Measurements from ENCODE around the gene BACH2. TPM values are rescaled to one million over a fixed set of nuclear protein-coding genes. Genes with fewer than 3 reads are reported as not detected.
"Not testable (repeated sequence)": the region's sequence is repeated elsewhere in the genome, so short reads cannot be mapped to it uniquely, and the experiment has no call there.

Gene BACH2
- polyA plus RNA-seq, 2 of the 4 experiments (the other 2 are of a cell fraction): 0.01 to 0.36 TPM

GRCh38 chr6:90333928-90334327 is 37.3 kb upstream of the BACH2 start:
- ChIA-PET CTCF (no interaction called here), POLR2A (no interaction called here)
- no peak overlapping the region for H3K27ac ChIP-seq
- TF ChIP-seq MYC (IDR thresholded peaks at IDR 0.05; ENCODE audit: borderline replicate concordance, low read length) (no peak), RNF2 (IDR thresholded peaks at IDR 0.05; ENCODE audit: borderline replicate concordance, low read depth) (no peak), CHD2 (IDR thresholded peaks at IDR 0.05; ENCODE audit: low read length, partially characterized antibody) (no peak), NPAS2 (CRISPR knock-in tag; IDR thresholded peaks at IDR 0.05; ENCODE audit: borderline replicate concordance) (no peak), BCL3 (IDR thresholded peaks at IDR 0.05) (no peak), POLR2AphosphoS2 (conservative IDR thresholded peaks at IDR 0.05; ENCODE audit: low read length) (no peak), ELK1 (IDR thresholded peaks at IDR 0.05; ENCODE audit: low read depth, low read length) (no peak), REST (IDR thresholded peaks at IDR 0.05) (no peak), EHF (CRISPR knock-in tag; IDR thresholded peaks at IDR 0.05) (no peak), RAD21 (conservative IDR thresholded peaks at IDR 0.05 in 1 of 2, IDR thresholded peaks at IDR 0.05 in 1 of 2) (no peak), USF2 (IDR thresholded peaks at IDR 0.05) (no peak), ZC3H11A (IDR thresholded peaks at IDR 0.05) (no peak), ZSCAN20 (CRISPR knock-in tag; IDR thresholded peaks at IDR 0.05) (no peak), RFX5 (IDR thresholded peaks at IDR 0.05) (no peak), POLR2A (IDR thresholded peaks at IDR 0.05; ENCODE audit: low read length) (no peak), CBX2 (IDR thresholded peaks at IDR 0.05; ENCODE audit: borderline replicate concordance, low read depth) (no peak), JUNB (IDR thresholded peaks at IDR 0.05) (no peak)
- no peaks in the 10 kb centered on the region for H3K9me3 ChIP-seq
- H3K4me2 ChIP-seq: no peak overlapping the region
- ATAC-seq: no peak
- no peak for DNase-seq (ENCODE audit: low read depth in 1 of 2, low spot score in 1 of 2)
- no peaks in the 10 kb centered on the region for H3K4me1 ChIP-seq
- 0% methylated on average over 1 of the region's 1 CpG for WGBS (ENCODE audit: missing lambda C conversion rate)
- no peak overlapping the region for H3K4me3 ChIP-seq
- no peak for FAIRE-seq

GRCh38 chr6:90332978-90333543 is 36.4 kb upstream of the BACH2 start:
- DNase-seq (ENCODE audit: low read depth in 1 of 2, low spot score in 1 of 2); H3K4me1 ChIP-seq; H3K4me3 ChIP-seq; CTCF ChIA-PET; H3K4me2 ChIP-seq; ATAC-seq; H3K9me3 ChIP-seq; H3K27ac ChIP-seq; FAIRE-seq; POLR2A ChIA-PET: not testable (repeated sequence)
- 11% methylated on average over 2 of the region's 2 CpGs for WGBS (ENCODE audit: missing lambda C conversion rate)
